Measurements from ENCODE around the gene CADPS.

The CADPS gene

GRCh38 chr3:62805580-62806277, 69.5 kb downstream of the CADPS start:
- DNase-seq, result no peak

DNA sequence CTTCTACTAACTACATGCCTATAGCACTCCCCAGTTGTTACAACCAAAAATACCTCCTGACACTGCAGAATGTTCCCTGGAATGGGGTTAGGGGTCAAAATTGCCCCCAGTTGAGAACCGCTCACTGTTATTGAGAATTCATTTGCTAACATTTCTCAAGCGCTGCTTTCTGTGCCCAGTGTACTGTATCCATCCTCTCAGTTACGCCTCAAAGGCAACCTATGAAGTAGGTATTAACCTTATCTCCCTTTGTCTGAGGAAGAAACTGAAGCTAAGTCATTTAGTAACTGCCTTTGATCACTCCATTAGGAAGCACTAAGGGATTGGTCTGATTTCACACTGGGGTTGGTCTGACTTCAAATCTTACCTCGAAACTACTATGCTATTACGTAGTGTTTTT, 70.1 kb downstream of the CADPS start:
- no peak for DNase-seq

GRCh38 chr3:62803276-62803675, 71.9 kb downstream of the CADPS start:
- no peak for DNase-seq

GRCh38 chr3:62798000-62798399, 77.2 kb downstream of the CADPS start:
- DNase-seq, result no peak

DNA sequence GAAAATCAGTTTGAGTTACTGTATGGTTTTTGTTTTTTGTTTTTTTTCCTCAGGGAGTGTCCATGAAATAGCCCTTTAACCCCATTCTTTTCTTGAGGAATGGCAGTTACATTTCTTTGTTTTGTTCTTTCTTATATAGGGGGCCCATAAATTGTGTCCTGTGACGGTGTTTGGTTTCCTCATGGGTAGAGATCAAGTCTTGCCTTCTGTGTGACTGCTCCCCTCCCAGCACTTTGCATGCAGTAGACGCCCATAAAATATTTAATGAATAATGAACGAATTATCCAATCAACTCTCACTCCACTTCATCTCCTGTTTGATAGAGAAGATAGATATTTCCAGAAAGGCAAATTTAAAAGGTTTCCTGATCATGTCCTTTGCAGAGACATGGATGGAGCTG, 78.1 kb downstream of the CADPS start:
- DNase-seq, result no peak

DNA sequence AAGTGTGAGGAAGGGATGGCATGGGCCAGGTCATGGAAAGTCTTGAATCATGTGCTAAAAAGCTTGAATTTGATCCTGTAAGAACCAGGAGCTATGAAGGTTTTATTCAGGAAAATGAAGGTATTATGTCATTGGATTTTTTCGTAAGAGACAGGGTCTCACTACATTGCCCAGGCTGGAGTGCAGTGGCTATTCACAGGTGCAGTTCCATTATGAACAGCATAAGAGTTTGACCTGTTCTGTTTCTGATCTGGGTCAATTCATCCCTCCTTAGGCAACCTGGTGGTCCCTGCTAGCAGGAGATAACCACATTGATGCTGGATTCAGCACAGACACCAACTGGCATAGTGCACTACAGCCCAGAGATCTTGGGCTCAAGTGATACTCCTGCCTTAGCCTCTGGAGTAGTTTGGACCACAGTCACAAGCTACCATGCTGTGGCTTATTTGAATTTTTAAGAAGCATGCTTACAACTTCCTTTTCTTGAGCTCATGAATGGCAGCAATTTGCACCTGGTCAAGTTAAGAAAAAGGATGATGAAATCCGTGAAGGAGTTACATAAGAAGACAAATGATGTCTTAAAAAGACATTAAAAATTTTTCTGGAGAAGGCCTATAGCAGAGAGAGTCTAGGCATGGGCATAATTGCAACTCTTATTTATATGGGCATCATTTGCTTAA, 79.1 kb downstream of the CADPS start:
- DNase-seq, result no peak

DNA sequence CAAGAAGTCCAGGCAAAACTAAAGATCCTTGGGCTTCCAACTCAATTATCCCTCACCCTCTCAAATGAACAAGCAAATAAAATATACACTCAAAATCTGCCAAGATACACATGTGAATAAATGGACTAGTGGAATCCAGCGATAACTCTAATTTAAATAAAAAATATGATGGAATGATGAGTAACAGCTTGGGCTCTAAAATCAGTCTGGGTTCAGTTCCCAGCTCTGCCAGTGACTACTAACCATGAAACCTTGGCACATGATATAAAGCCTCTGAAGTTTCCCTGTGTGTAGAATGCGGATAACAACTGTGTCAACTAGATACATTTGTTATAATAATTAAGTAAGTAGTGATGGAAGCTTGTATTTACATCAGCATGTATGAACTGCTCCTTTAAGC, 81.3 kb downstream of the CADPS start:
- DNase-seq, result no peak

DNA sequence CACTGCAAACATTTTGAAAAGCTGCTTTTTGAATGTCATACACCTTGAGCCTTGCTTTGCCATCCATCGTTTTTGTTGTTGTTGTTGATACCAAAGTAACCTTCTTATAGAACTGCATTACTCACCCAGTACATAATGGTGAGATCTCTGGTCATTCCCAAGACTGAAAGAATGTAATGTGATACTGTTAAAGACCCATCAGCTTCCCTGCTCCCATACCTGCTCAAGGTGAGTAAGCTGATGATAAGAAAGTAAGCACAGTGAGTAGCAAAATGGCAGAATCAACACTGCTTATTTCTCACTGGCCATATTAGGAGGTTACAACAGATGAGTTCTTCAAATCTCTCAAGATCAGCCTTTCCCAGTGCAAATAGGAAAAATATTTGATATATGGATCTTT, 89.8 kb downstream of the CADPS start:
- no peak for DNase-seq

DNA sequence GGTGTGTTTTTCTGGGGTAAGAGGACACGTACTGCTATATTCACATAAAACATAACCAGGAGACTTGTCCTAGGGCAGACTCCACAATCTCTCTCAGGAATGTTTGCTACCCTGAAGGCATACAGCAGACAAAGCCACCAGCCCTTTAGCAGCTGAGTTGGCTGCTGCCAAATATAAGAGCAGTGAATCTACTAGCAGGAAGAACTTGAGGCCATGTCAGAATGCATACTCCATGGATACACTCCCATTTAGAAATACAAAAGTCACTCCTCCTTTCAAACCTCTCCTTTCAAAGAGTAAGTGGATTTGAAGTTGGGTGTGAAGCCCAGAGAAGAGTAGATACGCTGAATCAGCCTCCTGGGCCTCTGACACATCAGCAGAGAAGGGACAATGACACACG, 94.1 kb downstream of the CADPS start:
- DNase-seq, result no peak

DNA sequence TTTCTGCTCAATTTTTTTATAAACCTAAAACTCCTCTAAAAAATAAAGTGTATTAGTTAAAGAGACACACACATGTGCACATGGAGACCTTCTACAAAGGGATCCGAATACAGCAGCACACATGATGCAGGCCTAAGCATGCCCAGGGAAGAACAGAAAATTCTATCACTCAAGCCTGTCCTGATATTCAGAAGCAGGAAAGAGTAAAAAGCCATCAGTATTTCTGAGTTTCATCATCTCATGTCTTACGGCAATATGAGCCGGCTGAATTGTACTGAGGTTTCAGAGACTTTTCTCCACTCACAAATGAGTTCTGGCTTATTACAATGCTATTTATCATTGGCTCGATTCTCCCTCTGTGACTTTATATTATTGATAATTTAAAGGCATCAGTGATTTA, 97.5 kb downstream of the CADPS start:
- no peak for DNase-seq

- DNase-seq, result no peak
Measured at GRCh38 chr3:62777130-62777529, 98.1 kb downstream of the CADPS start.

- DNase-seq, result no peak
Measured at GRCh38 chr3:62774221-62774620, 101.0 kb downstream of the CADPS start.

DNA sequence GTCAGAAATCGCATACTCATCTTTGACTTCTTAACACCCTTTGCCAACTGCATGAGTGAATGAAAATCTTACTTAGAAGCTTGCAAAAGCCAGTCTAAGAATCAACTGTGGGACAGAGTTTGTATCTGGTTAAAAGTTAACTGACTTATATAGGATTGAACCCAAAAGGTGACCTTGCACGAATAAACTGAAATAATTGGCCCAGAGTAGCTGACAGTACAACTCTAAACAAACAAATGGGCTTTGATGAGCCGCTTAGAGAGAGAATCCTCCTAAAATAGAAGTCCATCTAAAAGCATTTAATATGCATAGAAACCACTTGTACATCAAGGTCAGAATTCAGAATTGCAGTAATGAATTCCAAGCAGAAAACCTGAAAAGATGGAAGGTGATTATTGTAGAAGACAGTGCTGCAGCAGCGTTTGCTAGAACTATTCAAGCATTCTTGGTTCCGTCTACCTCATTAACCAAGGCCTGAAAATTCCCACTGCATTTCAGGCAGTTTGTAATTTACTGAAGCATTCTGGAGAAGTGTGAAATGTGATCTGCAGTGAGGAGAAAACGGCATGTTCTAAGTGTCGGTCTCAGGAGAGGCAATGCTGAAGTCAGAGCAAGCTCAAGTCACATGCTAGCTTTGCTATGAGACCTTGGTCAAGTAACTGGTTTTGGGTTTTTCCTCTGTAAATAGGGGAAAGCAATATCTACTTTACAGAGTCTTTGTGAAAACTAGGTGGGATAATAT, 103.7 kb downstream of the CADPS start:
- DNase-seq, result no peak

DNA sequence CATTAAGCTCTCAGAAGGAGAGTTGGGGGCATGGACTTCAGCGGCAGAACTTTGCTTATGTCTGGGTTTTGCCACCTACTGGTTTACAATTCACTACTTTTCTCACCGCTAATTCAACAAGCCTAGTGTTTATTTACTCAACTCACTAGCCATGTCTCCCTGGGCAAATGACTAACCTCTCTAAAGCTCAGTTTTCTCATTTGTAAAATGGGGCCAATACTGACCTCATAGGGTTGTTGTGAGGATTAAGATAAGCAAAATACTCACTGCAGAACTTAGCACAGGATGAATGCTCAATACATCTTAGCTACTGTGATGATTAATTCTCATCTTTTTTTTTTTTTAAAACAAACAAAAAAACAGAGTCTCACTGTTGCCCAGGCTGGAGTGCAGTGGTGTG, 106.3 kb downstream of the CADPS start:
- DNase-seq, result no peak

DNA sequence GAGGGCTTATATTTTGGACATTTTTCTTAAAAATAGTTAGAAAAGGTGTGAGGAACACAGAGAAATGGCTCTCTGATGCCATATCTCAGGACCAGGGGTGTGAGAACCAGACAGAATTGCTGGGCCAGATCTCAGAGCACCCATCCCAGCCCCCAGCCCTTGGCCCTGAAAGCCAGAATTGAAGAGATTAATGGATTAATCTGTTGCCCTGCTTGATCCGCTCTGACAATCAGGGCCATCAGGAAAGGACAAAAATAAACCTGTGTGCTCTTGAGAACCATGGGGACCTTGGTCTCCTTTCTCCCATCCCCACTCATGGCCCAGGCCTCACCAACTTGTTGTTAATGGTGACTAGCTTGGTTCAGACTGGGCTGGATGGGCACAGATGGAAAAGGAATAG, 113.5 kb downstream of the CADPS start:
- DNase-seq, result no peak

- no peak for DNase-seq
Measured at GRCh38 chr3:62761311-62761710, 113.9 kb downstream of the CADPS start.

GRCh38 chr3:62758296-62759066, 116.7 kb downstream of the CADPS start:
- no peak for DNase-seq

DNA sequence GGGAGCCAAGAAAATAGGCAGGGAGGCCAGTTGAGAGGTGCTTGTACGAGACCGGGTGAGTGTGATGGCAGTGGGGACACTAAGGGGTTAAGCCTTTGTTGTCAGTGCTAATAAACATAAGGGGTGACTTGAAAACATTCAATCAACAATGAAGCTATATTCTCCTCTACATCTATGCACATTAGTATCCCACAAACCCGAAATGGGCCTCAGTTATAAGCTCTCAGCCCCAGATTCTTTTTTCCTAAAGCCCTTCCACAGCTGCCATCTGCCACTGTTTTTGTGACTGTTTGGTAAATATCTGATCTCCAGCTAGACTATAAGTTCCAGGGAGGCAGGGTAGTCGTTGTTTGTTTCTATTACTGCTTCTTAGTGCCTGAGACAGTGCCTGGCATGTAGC, 118.2 kb downstream of the CADPS start:
- no peak for DNase-seq

- no peak for DNase-seq
Measured at GRCh38 chr3:62755285-62755684, 119.9 kb downstream of the CADPS start.

- no peak for DNase-seq
Measured at GRCh38 chr3:62749657-62750056, 125.6 kb downstream of the CADPS start.

GRCh38 chr3:62749130-62749529, 126.1 kb downstream of the CADPS start:
- DNase-seq, result no peak

DNA sequence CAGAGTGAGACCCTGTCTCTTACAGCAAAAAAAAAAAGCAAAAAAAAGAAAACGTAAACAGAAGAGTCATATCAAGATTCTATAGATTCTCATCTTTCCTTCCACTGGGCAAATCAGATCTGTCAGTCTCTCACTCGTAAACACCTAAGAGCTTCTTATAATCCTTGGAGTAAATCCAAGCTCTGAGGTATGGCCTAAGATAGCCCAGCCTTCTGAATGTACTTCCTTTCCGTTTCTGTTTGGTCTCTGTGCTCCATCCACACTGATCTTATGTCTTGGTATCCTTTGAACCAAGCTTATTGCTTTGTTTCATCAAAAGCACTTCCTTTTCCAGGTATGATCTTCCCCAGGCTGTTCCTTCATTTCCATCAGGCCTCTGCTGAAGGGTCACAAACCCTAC, 137.8 kb downstream of the CADPS start:
- DNase-seq, result no peak

- no peak for DNase-seq
Measured at GRCh38 chr3:62735510-62735909, 139.7 kb downstream of the CADPS start.
